Kidney capillary endothelial cell (primary cell): ENCODE data around the gene PLPPR3.

Experiments used
- DNase-seq: peaks from one replicate; pipeline ENCODE4 v3.0.0-alpha.2; 2018; ENCODE audit warnings: low spot score

PLPPR3 gene, protein sequence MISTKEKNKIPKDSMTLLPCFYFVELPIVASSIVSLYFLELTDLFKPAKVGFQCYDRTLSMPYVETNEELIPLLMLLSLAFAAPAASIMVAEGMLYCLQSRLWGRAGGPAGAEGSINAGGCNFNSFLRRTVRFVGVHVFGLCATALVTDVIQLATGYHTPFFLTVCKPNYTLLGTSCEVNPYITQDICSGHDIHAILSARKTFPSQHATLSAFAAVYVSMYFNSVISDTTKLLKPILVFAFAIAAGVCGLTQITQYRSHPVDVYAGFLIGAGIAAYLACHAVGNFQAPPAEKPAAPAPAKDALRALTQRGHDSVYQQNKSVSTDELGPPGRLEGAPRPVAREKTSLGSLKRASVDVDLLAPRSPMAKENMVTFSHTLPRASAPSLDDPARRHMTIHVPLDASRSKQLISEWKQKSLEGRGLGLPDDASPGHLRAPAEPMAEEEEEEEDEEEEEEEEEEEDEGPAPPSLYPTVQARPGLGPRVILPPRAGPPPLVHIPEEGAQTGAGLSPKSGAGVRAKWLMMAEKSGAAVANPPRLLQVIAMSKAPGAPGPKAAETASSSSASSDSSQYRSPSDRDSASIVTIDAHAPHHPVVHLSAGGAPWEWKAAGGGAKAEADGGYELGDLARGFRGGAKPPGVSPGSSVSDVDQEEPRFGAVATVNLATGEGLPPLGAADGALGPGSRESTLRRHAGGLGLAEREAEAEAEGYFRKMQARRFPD

GRCh38 chr19:821825-822503 is at the start of gene PLPPR3:
PLPPR3 (minus strand) TSS chr19:821955; CDS start chr19:821559, 396 bp downstream.
- no peak for DNase-seq

- DNase-seq, result no peak
Measured at GRCh38 chr19:870963-871401, 49.2 kb upstream of the PLPPR3 start.

DNA sequence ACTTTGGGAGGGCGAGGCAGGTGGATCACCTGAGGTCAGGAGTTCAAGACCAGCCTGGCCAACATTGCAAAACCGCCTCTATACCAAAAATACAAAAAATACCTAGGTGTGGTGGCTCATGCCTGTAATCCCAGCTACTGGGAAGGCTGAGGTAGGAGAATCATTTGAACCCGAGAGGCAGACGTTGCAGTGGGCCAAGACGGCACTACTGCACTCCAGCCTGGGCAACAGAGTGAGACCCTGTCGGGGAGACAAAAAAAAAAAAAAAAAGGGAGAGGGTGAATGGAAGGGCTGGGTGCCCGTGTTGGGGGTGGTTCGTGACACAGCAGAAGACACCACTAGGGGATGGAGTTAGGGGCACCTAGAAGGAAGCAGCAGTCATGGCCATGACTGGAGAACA is 48.6 kb upstream of the PLPPR3 start:
- DNase-seq, result no peak

DNA sequence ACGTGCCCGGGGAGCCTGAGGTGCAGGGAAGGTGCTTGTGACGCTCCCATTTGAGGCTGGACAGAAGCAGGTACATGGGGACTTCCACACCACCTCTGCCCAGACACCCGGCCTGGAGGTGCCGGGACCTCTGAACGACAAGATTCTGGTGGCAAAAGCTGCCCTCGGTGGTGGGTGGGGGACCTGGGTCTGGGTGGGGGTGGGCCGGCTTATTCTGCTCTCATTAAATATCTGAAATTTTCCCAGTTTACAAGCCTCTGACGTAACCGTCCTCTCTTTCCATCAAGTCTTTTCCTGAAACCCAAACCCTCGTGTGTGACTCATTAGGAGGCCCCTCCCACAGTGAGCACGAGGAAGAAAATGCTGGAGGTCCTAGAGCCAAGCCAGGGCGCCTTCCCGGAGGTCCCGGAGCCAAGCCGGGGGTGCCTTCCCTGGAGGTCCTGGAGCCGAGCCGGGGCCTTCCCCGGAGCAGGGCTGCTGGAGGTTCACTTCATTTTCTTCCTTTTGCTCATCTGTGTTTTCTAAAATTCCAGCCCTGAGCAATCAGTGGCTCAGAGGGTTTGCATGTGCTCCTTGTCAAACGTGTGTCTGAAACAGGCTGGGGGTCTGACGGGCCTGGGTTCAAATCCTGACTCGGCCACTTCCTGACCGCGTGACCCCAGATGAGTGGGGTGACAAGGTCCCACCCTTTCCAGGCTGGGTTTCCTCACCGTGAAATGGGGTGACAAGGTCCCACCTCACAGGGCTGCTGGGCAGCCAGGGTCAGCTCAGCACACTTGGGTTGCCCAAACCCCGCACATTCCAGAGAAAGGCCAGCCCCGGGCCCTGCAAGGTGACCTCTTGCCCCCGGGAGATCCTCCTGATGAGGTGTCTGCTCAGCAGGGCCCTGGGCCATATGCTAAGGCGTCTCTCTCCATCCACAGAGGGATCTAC is 47.8 kb upstream of the PLPPR3 start:
- DNase-seq, result no peak

- DNase-seq, result no peak
Measured at GRCh38 chr19:868458-869244, 46.9 kb upstream of the PLPPR3 start.

- DNase-seq, result no peak
Measured at GRCh38 chr19:867855-868457, 46.2 kb upstream of the PLPPR3 start.

DNA sequence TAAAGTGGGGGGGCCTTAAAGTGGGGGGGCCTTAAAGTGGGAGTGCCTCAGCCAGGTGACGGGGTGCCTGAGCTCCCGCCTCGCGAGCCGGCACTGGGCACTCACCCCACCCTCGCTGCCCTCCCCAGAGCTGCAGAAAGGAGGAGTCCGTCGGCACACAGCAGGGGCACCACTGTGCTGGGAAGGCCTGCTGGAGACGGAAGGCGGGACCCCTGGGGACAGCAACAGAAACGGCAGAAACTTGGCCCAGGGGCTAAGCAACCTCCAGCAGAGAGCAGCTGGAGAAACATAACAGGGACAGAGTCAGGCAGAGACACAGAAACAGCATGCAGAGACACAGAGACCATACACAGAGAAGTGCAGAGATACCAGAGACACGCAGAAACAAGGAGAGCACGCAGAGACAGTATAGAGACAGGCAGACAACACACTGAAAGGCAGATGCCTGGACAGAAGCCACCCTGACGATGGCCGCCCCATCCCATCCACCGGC is 45.6 kb upstream of the PLPPR3 start:
- DNase-seq, result no peak

DNA sequence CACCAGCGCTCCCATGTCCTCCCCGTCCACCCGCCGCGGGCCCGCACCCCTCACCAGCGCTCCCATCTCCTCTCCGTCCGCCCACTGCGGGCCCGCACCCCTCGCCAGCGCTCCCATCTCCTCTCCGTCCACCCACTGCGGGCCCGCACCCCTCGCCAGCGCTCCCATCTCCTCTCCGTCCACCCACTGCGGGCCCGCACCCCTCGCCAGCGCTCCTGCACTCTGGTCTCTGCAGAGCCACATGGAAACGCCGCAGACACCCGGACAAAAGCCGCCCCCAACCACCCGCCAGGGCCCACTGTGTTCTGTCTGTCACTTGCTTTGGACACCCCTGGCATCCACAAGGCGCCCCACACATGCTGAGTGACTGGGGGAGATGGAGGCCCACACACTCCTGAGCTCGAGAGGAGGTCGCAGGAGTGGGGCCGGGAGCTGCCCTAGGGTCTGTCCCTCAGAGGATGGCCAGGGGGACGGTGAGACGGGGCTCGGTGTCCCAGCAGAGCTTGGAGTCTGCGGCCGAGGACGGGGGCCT is 45.1 kb upstream of the PLPPR3 start:
- DNase-seq, result no peak

- no peak for DNase-seq
Measured at GRCh38 chr19:863315-863620, 41.5 kb upstream of the PLPPR3 start.

DNA sequence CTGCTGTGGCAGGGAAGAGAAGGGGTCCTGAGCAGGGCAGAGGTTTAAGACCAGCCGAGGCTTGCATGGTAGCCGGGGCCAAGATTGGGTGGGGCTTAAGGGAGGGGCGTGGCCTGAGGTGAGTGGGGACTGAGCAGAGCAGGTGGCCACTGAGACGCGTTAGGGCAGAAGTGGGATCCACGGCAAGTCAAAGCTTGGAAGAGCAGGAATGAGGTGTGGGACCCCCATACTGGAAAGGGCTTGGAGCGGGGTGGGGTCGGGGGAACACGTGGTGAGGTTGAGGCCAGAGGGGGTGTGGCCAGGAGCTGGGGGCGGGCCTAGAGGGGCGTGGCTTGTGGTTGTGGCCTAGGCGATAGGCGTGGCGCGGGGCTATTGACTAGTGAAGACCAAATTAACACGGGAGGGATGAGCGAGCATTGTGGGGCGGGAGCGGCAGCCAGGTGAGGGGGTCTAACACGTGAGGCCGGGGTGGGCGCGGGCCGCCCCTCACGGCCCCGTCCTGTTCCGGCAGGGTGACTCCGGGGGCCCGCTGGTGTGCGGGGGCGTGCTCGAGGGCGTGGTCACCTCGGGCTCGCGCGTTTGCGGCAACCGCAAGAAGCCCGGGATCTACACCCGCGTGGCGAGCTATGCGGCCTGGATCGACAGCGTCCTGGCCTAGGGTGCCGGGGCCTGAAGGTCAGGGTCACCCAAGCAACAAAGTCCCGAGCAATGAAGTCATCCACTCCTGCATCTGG is 41.0 kb upstream of the PLPPR3 start:
- no peak for DNase-seq

GRCh38 chr19:861756-862580 is 40.2 kb upstream of the PLPPR3 start:
- DNase-seq, result no peak

GRCh38 chr19:861141-861755 is 39.5 kb upstream of the PLPPR3 start:
- no peak for DNase-seq

DNA sequence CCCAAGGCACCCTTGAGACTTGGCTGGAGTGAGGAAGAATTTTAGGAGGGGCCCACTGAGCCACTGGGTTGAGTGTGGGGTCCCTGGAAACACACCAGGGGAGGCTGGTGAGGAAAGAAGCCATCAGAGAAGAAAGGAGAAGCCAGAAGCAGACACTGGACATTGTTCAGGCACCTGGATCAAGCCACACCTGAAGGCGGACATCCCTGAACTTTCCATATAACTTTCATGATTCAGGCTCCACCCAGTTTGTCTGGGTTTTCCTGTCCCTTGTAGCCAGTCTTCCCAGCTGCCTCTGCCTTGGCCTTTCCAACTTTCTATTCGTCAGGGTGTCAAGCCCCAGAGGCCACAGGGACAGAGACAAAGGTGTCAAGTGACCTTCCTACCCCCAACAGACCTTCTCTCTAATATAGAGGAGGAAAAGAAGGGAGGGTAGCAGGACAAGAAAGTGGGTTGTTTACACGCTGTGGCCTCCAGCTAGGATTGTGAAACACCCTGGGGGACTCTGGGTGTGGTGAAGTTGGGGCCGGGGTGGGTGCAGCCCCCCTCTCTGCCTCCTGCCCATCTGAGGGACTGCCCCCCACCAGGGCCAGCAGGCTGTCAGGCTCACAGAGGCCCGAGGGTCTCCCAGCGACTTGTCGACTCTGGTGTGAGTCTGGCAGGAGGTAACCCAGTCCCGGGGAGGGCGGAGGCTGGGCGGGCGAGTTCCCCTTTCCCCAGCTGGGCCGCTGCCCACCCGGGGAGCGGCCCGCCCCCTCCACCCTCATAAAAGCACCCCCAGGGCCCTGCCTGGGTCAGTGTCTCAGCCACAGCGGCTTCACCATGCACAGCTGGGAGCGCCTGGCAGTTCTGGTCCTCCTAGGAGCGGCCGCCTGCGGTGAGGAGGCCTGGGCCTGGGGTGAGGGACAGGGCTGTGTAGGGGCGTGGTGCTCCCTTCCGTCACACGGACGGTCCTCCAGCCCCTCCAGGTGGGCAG is 37.4 kb upstream of the PLPPR3 start, which contains the start of gene CFD:
Gene CFD, plus strand, starts transcription at position 797 of the 976 bp plus-strand sequence. Its CDS starts 26 bp downstream, at position 823.
- no peak for DNase-seq

GRCh38 chr19:858284-858683 is 36.5 kb upstream of the PLPPR3 start:
- no peak for DNase-seq

DNA sequence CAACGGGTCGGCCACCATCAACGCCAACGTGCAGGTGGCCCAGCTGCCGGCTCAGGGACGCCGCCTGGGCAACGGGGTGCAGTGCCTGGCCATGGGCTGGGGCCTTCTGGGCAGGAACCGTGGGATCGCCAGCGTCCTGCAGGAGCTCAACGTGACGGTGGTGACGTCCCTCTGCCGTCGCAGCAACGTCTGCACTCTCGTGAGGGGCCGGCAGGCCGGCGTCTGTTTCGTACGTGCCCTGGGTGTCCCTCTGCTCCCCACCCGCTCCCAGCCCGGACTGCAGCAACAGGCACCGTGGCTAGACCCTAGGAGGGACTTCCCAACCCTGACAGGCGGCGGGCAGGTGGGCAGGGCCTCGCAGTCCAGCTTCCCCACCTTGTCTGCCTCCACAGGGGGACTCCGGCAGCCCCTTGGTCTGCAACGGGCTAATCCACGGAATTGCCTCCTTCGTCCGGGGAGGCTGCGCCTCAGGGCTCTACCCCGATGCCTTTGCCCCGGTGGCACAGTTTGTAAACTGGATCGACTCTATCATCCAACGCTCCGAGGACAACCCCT is 33.9 kb upstream of the PLPPR3 start:
- DNase-seq, result no peak

- DNase-seq, result no peak
Measured at GRCh38 chr19:855142-855541, 33.4 kb upstream of the PLPPR3 start.
